Activated T-helper 2 cell treated with anti-CD3 and anti-CD28 coated beads, Interferon-gamma antibody, Interleukin-2, Interleukin-4, amounts not matched to agents 10 μg/mL and 5 μg/mL and 100 μg/mL, durations not matched to agents 14 hours and 24 hours and 36 hours (primary cell): ENCODE data around the gene ST14. TPM values are rescaled to one million over a fixed set of nuclear protein-coding genes. Genes with fewer than 3 reads are reported as not detected.
"Not testable (repeated sequence)": the region's sequence is repeated elsewhere in the genome, so short reads cannot be mapped to it uniquely, and the experiment has no call there.

Source experiments
- DNase-seq: peaks from one replicate; pipeline ENCODE4 v3.0.0; 2021; ENCODE audit warnings: low spot score
- H3K27ac Mint-ChIP-seq: one replicate; pipeline ENCODE4 v1.8.0; 2021; ENCODE audit warnings: mixed read lengths
- H3K27me3 Mint-ChIP-seq: one replicate; pipeline ENCODE4 v1.8.0; 2021; ENCODE audit warnings: low read depth, mixed read lengths
- H3K36me3 Mint-ChIP-seq: one replicate; pipeline ENCODE4 v1.8.0; 2021; ENCODE audit warnings: low read depth, mixed read lengths
- H3K4me1 Mint-ChIP-seq: one replicate; pipeline ENCODE4 v1.8.0; 2021; ENCODE audit warnings: low read depth, mixed read lengths
- H3K4me3 Mint-ChIP-seq: one replicate; pipeline ENCODE4 v1.8.0; 2021; ENCODE audit warnings: low read depth, mild to moderate bottlenecking, moderate library complexity, mixed read lengths
- H3K9me3 Mint-ChIP-seq: one replicate; pipeline ENCODE4 v1.8.0; 2021; ENCODE audit warnings: mixed read lengths
- intact Hi-C: fragments of 100-400 bp; cut with micrococcal nuclease; formaldehyde crosslinking; loops from one replicate; pipeline ENCODE4 v1.15.1; 2023
- total RNA-seq: library from RNA; stranded (reverse); gene quantifications from 2 replicates; pipeline ENCODE4 v1.2.3, GENCODE V29; 2022

ST14 gene
- total RNA-seq, 1 donor from 2014 or later, result 0.09 TPM

DNA sequence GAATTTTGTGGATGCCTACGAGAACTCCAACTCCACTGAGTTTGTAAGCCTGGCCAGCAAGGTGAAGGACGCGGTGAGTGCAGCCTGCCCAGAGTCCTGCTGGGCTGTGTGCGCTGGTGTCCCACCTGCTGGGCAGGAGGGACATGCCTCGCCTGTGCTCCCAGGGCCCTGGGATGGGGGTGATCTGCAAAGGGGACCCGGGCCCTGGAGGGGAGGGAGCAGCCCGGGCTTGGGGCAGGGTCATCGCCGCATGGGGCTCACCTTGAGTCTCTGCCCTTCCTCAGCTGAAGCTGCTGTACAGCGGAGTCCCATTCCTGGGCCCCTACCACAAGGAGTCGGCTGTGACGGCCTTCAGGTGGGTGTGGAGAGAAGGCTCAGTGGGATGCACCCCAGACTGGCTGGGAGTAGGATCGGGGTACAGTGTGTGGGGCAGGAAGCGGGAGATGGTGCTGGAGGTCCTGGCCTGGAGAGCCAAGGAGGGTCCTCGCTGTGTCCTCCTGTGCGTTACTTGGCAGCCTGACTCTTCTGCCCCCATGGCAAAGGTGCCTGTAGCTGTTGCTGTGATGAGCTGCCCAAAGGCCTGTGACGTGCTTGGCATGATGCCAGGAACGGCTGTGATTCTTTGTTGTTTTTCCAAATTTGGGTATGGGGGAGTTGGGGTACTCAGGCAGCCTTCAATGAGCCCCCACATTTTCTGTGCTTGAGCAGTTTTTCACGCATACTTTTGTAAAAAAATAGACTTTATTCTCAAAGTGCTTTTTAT is 29.2 kb downstream of the ST14 start:
- Mint-ChIP-seq H3K4me3 (no peak overlapping the region), H3K27ac (no peak overlapping the region), H3K4me1 (no peaks in the 10 kb centered on the region), H3K9me3 (no peaks in the 10 kb centered on the region), H3K27me3 (peaks cover 3% of the 10 kb centered on the region), H3K36me3 (no peaks in the 10 kb centered on the region)
- no peak for DNase-seq
- intact Hi-C loops, result no loop called here

DNA sequence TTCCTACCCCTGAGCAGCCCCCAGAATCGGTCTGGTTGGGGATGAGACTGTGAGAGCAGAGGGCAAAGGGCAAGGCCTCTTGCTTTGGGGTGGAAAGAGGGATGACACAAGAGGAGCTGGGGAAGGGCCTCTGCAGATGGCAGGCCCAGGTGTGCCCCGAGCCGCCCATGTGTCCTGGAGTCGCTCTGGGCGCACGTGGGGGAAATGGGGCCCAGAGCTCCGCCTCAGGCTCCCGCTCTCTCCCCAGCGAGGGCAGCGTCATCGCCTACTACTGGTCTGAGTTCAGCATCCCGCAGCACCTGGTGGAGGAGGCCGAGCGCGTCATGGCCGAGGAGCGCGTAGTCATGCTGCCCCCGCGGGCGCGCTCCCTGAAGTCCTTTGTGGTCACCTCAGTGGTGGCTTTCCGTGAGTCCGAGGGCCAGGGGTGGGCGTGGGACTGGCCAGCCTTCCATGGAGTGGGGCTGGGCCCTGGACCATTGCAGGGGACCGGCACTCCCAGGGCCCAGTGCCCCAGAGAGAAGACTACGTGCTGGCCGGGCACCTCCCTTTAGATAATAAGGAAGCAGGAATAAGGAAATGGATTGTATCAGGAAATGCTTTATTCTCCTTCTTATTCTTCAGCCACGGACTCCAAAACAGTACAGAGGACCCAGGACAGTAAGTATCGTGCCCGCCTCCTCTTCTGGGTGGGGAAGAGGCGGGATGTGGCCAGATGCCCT is 30.1 kb downstream of the ST14 start:
- Mint-ChIP-seq H3K4me1 (no peaks in the 10 kb centered on the region), H3K27ac (no peak overlapping the region), H3K36me3 (no peaks in the 10 kb centered on the region), H3K9me3 (no peaks in the 10 kb centered on the region), H3K4me3 (no peak overlapping the region), H3K27me3 (peaks cover 3% of the 10 kb centered on the region)
- no peak for DNase-seq
- intact Hi-C loops, result no loop called here

DNA sequence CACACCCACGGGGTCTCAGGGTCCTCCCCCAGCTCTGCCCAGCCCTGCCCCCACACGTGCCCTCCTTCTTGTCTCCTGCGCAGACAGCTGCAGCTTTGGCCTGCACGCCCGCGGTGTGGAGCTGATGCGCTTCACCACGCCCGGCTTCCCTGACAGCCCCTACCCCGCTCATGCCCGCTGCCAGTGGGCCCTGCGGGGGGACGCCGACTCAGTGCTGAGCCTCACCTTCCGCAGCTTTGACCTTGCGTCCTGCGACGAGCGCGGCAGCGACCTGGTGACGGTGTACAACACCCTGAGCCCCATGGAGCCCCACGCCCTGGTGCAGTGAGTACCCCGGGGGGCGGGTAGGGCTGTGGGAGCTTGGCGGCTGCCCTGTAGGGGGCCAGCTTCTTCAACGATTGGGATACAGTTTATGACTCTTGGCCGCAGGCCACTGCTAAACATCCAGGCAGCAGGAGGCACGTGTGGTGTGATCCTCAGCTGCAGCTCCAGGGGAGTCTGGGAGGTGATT is 30.8 kb downstream of the ST14 start:
- H3K4me1 Mint-ChIP-seq, result no peaks in the 10 kb centered on the region
- intact Hi-C loops, result no loop called here
- no peak overlapping the region for H3K4me3 Mint-ChIP-seq
- H3K27ac Mint-ChIP-seq, result no peak overlapping the region
- no peaks in the 10 kb centered on the region for H3K9me3 Mint-ChIP-seq
- DNase-seq, result no peak
- H3K27me3 Mint-ChIP-seq, result no peaks in the 10 kb centered on the region
- H3K36me3 Mint-ChIP-seq, result no peaks in the 10 kb centered on the region

DNA sequence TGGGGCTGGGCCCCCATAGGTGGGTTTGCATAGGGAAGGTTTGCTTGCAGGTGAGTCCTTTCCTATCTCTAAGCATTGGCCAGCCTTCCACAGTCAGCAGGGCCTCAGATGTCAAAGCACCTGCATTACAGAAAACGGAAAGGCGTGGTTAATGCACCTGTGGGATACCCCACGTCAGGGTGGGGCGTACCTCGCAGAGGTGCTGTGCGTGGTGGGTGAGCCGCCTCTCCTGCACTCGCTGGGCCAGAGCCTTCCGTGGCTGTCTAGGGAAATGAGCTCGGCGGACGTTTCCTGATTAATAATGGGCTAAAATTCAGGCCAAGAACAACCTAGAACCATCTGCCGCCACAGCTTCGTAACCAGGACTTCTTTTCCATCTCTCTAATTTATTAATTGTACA is 32.3 kb downstream of the ST14 start:
- no peak overlapping the region for H3K4me3 Mint-ChIP-seq
- H3K27me3 Mint-ChIP-seq, result no peaks in the 10 kb centered on the region
- DNase-seq, result no peak
- intact Hi-C loops, result no loop called here
- H3K4me1 Mint-ChIP-seq, result no peaks in the 10 kb centered on the region
- no peaks in the 10 kb centered on the region for H3K9me3 Mint-ChIP-seq
- H3K27ac Mint-ChIP-seq, result no peak overlapping the region
- H3K36me3 Mint-ChIP-seq, result no peaks in the 10 kb centered on the region

DNA sequence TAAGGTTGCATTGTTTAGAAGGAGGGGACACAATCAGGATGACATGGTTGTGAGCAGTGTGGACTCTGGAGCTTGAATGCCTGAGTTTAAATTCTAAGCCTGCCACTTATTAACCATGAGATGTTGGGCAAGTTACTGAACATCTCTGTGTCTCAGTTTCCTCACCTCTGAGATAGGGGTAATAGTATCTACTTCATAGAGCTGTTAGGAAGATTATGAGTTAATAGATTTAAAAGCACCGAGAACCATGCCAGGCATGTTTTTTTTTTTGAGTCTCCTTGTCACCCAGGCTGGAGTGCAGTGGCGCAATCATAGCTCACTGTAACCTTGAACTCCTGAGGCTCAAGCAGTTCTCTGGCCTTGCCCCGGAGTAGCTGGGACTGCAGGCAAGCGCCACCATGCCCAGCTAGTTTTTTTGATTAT is 33.3 kb downstream of the ST14 start:
- H3K4me3 Mint-ChIP-seq, result no peak overlapping the region
- H3K27ac Mint-ChIP-seq, result no peak overlapping the region
- no peaks in the 10 kb centered on the region for H3K9me3 Mint-ChIP-seq
- no peaks in the 10 kb centered on the region for H3K36me3 Mint-ChIP-seq
- H3K4me1 Mint-ChIP-seq, result no peaks in the 10 kb centered on the region
- intact Hi-C loops, result no loop called here
- no peaks in the 10 kb centered on the region for H3K27me3 Mint-ChIP-seq
- DNase-seq, result no peak

DNA sequence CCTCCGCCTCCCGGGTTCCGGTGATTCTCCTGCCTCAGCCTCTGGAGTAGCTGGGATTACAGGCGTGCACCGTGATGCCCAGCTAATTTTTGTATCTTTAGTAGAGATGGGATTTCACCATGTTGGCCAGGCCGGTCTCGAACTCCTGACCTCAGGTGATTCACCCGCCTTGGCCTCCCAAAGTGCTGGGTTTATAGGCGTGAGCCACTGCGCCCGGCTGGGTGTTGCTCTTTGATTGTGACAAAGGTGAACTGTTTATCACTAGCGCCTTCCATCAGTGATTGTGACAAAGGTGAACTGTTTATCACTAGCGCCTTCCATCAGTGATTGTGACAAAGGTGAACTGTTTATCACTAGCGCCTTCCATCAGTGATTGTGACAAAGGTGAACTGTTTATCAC is 34.0 kb downstream of the ST14 start:
- intact Hi-C loops, H3K27ac Mint-ChIP-seq, DNase-seq, H3K36me3 Mint-ChIP-seq, H3K4me3 Mint-ChIP-seq, H3K4me1 Mint-ChIP-seq, H3K9me3 Mint-ChIP-seq, H3K27me3 Mint-ChIP-seq: not testable (repeated sequence)

DNA sequence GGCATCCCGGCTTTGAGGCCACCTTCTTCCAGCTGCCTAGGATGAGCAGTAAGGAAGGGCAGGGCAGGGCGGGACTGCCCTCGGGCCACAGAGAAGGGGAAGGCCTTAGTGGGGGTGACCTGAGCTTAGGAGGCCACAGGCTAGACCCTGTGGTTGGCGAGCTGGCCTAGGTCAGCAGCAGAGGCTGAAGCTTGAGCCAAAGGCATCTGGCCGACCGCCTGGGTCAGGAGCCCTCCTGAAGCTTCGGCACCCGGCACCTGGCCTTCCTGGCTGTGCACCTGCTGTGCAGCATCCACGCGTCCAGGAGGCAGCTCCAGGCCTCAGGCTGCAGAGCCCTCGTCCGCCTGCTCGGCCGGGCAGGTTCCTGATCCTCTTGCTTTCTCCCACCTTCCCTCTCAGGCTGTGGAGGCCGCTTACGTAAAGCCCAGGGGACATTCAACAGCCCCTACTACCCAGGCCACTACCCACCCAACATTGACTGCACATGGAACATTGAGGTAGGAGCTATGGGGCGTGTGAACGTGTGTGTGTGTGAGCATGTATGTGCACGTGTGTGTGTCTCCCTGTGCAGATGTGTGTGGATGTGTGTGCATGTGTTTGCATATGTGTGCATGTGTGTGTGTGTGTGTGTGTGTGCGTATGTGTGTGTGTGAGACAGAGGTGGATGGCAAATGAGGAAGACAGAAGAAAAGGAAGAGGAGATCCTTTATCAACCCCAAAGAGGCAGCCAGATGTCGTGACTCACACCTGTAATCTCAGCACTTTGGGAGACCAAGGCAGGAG is 34.9 kb downstream of the ST14 start:
- DNase-seq, result no peak
- no peaks in the 10 kb centered on the region for H3K9me3 Mint-ChIP-seq
- no peak overlapping the region for H3K4me3 Mint-ChIP-seq
- H3K36me3 Mint-ChIP-seq, result no peaks in the 10 kb centered on the region
- intact Hi-C loops, result no loop called here
- no peaks in the 10 kb centered on the region for H3K4me1 Mint-ChIP-seq
- H3K27ac Mint-ChIP-seq, result no peak overlapping the region
- no peaks in the 10 kb centered on the region for H3K27me3 Mint-ChIP-seq

DNA sequence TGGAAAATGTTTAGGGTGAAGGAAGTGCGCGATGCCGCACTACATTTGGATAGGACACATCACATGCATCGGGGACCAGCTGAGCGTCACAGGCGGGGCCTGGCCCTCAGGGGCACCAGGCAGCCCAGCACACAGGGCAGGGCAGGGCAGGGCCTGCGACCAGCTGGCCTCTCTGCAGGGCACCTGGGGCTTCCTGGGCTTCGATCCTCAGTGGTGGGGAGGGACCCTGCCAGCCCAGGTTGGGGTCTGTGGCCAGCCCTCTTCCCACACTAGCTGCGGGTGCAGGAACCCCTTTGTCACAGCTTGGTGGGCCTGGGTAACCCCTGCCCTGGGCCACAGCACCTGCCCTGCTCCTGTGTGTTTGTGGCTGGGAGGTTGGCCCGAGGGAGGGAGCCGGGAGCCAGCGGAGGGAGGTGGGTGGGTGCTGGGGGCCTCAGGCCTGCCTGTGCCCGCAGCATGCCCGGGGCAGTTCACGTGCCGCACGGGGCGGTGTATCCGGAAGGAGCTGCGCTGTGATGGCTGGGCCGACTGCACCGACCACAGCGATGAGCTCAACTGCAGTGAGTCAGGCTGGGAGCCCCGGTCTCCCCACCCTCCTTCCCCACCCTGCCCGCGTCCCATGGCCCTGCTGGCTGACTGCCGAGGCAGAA is 37.9 kb downstream of the ST14 start:
- Mint-ChIP-seq H3K4me3 (no peak overlapping the region), H3K4me1 (no peaks in the 10 kb centered on the region), H3K36me3 (no peaks in the 10 kb centered on the region), H3K9me3 (no peaks in the 10 kb centered on the region), H3K27me3 (no peaks in the 10 kb centered on the region), H3K27ac (no peak overlapping the region)
- no peak for DNase-seq
- intact Hi-C loops, result no loop called here

DNA sequence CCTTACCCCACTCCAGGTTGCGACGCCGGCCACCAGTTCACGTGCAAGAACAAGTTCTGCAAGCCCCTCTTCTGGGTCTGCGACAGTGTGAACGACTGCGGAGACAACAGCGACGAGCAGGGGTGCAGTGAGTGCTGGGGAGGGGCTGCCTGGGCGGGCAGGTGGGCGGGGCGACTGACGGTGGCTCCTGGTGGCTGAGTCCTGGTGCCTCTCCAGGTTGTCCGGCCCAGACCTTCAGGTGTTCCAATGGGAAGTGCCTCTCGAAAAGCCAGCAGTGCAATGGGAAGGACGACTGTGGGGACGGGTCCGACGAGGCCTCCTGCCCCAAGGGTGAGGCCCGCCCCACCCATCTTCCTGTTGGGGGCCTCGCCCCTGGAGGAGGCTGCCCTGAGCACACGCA is 38.7 kb downstream of the ST14 start:
- DNase-seq, result no peak
- intact Hi-C loops, result no loop called here
- no peak overlapping the region for H3K27ac Mint-ChIP-seq
- no peaks in the 10 kb centered on the region for H3K36me3 Mint-ChIP-seq
- H3K4me1 Mint-ChIP-seq, result no peaks in the 10 kb centered on the region
- no peaks in the 10 kb centered on the region for H3K9me3 Mint-ChIP-seq
- H3K27me3 Mint-ChIP-seq, result no peaks in the 10 kb centered on the region
- H3K4me3 Mint-ChIP-seq, result no peak overlapping the region

DNA sequence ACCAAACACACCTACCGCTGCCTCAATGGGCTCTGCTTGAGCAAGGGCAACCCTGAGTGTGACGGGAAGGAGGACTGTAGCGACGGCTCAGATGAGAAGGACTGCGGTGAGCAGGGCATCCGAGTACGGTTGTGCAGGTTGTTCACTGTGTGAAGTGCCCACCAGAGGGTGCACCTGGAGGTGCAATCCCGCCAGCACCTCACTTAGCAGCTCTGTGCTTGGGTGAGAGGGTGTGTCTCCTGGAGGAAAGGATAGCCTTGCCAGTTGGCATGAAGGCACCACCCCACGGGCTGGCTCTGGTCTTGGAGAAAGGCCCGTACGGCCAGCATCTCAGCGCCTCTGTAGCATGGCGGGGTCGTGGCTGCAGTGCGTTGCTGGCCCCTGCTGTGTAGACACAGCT is 39.4 kb downstream of the ST14 start:
- Mint-ChIP-seq H3K4me3 (no peak overlapping the region), H3K27me3 (no peaks in the 10 kb centered on the region), H3K27ac (no peak overlapping the region), H3K36me3 (no peaks in the 10 kb centered on the region), H3K4me1 (no peaks in the 10 kb centered on the region), H3K9me3 (no peaks in the 10 kb centered on the region)
- intact Hi-C loops, result no loop called here
- DNase-seq, result no peak

DNA sequence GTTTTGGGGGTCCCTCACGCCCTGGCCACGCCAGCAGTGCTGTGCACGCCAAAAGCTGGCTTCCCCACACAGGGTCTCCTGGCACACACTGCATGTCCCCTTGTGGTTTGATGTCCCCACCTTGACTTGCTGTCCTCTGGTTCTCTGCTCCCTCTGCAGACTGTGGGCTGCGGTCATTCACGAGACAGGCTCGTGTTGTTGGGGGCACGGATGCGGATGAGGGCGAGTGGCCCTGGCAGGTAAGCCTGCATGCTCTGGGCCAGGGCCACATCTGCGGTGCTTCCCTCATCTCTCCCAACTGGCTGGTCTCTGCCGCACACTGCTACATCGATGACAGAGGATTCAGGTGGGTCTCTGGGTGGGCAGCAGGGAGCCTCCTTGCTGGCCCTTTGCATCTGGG is 40.2 kb downstream of the ST14 start:
- H3K4me1 Mint-ChIP-seq, result no peaks in the 10 kb centered on the region
- intact Hi-C loops, result no loop called here
- no peaks in the 10 kb centered on the region for H3K27me3 Mint-ChIP-seq
- H3K9me3 Mint-ChIP-seq, result no peaks in the 10 kb centered on the region
- no peak overlapping the region for H3K4me3 Mint-ChIP-seq
- H3K27ac Mint-ChIP-seq, result no peak overlapping the region
- DNase-seq, result no peak
- H3K36me3 Mint-ChIP-seq, result no peaks in the 10 kb centered on the region

DNA sequence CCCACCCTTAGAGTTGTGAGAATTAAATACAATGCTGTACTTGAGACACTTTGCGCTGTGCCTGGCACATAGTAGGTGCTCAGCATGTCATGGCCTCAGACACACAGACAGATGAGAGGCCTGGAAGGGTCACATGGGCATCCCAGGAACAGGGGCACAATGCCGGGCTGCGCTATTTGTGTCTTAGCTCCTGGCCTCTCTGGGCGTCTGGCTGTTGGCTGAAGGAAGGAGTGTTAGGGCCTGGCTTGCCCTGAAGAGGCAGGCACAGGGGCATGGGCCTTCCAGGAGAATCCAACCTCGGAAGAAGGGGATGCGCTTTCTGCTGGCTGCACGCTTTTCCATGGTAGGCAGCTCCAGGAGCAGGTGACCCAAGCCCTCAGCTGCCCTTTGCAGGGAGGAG is 41.4 kb downstream of the ST14 start:
- no peak for DNase-seq
- H3K9me3 Mint-ChIP-seq, result no peaks in the 10 kb centered on the region
- H3K4me1 Mint-ChIP-seq, result no peaks in the 10 kb centered on the region
- intact Hi-C loops, result no loop called here
- no peak overlapping the region for H3K27ac Mint-ChIP-seq
- no peak overlapping the region for H3K4me3 Mint-ChIP-seq
- no peaks in the 10 kb centered on the region for H3K27me3 Mint-ChIP-seq
- no peaks in the 10 kb centered on the region for H3K36me3 Mint-ChIP-seq
